Lung (tissue), 12 donors: Measurements from ENCODE around the gene NAV1. TPM values are rescaled to one million over a fixed set of nuclear protein-coding genes. Genes with fewer than 3 reads are reported as not detected.

Experiments
- ATAC-seq: fragments of 200-7000 bp; cut with Tn5 transposase; one replicate; pipeline ENCODE4 v1.9.1; 2020; ENCODE audit warnings: moderate number of reproducible peaks; ENCODE audit not compliant: insufficient read depth, low FRiP score
- DNase-seq, 3 donors: peaks; one replicate each; pipeline ENCODE4 v3.0.0-alpha.2; 2013 to 2017
- H3K27ac ChIP-seq, 2 donors: one replicate each; pipeline ENCODE4 v1.5.1; 2013; ENCODE audit warnings: mild to moderate bottlenecking in 2 of 2, moderate library complexity in 2 of 2, control low read depth in 1 of 2, inconsistent platforms in 1 of 2, low read depth in 1 of 2, low read length in 1 of 2
- H3K27me3 ChIP-seq, 3 donors: one replicate each; pipeline ENCODE4 v1.5.1; 2013; ENCODE audit warnings: low read length in 2 of 3; ENCODE audit not compliant: control insufficient read depth in 3 of 3, insufficient read depth in 3 of 3
- H3K36me3 ChIP-seq, 4 donors: one replicate each; pipeline ENCODE4 v1.5.1; 2013; ENCODE audit warnings: low read length in 4 of 4, mild to moderate bottlenecking in 1 of 4, moderate library complexity in 1 of 4; ENCODE audit not compliant: control insufficient read depth in 4 of 4, insufficient read depth in 4 of 4
- H3K4me1 ChIP-seq, 5 donors: one replicate each; pipeline ENCODE4 v1.5.1; 2013; ENCODE audit warnings: low read length in 5 of 5, mild to moderate bottlenecking in 2 of 5, moderate library complexity in 1 of 5; ENCODE audit not compliant: control insufficient read depth in 5 of 5, insufficient read depth in 5 of 5
- H3K4me3 ChIP-seq: one replicate; pipeline ENCODE4 v1.5.1; 2013; ENCODE audit warnings: mild to moderate bottlenecking, control low read depth, moderate library complexity
- H3K9ac ChIP-seq, 2 donors: one replicate each; pipeline ENCODE4 v1.5.1; 2013; ENCODE audit warnings: low read length in 2 of 2, control low read depth in 1 of 2; ENCODE audit not compliant: insufficient read depth in 1 of 2
- H3K9me3 ChIP-seq, 4 donors: one replicate each; pipeline ENCODE4 v1.5.1; 2013; ENCODE audit warnings: low read length in 3 of 4, mild to moderate bottlenecking in 1 of 4, moderate library complexity in 1 of 4; ENCODE audit not compliant: control insufficient read depth in 4 of 4, insufficient read depth in 3 of 4
- CTCF ChIP-seq: IDR thresholded peaks from 2 replicates; pipeline ENCODE4 v1.5.1; 2012; ENCODE audit warnings: mild to moderate bottlenecking; ENCODE audit errors: control extremely low read depth, extremely low read depth
- WGBS, 2 donors: extraction: QIAGEN DNeasy Blood & Tissue Kit; methylation state at CpG; one replicate each; pipeline ENCODE4 v1.1.7; 2013; 5-methylcytosine and 5-hydroxymethylcytosine counted together
- polyA plus RNA-seq, 2 donors: library from polyadenylated mRNA; stranded (reverse); fragments of 200-250 nt; gene quantifications; one replicate each; pipeline ENCODE4 v1.2.1, GENCODE V29; 2013
- total RNA-seq, 2 donors: library from RNA; depleted of rRNA in 1 of 2; stranded (reverse); fragments of >200 nt in 1 of 2; gene quantifications; one replicate each; pipeline ENCODE4 v1.2.1, GENCODE V29; 2014 to 2021
- donor health status: control.
- donor health status: control.
- donor health status: Bipolar disorder and iron deficiency.
- donor health status: healthy.
- donor health status: DM: yes; HTN: yes; CAD: no.

Gene NAV1
- total and polyA plus RNA-seq, 4 donors = 6.5 to 38.6 (median 17.9) TPM

DNA sequence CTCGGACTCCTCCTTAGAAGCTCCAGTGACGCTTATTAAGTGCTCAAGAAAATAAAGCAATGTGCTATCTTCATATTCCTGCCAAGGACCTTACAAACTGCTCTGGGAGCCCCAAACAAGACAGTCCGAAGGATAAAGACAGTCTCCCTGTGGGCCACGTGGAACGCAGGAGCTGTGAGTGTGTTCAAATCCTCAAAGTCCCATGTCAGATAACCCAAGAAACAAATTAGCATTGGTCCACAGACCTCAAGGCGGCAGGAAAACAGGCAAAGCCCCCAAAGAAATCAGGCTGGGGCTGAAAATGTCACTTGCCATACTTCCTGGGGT lies 3.0 kb upstream of the NAV1 start:
- TF ChIP-seq CTCF = no peak
- Histone ChIP-seq H3K9ac (no peak overlapping the region), H3K4me3 (no peak overlapping the region), H3K27me3 (peaks cover 0 to 17% (median 6%) of the 10 kb centered on the region in 3 donors), H3K27ac (peak overlapping the region in 1 of 2 donors; percentile 54), H3K36me3 (no peaks in the 10 kb centered on the region), H3K4me1 (peaks cover 0 to 52% (median 12%) of the 10 kb centered on the region in 5 donors), H3K9me3 (no peaks in the 10 kb centered on the region)
- ATAC-seq (no peak), DNase-seq (no peak)
- 64 to 66% methylated on average over 6 of the region's 6 CpGs for WGBS, 2 donors

DNA sequence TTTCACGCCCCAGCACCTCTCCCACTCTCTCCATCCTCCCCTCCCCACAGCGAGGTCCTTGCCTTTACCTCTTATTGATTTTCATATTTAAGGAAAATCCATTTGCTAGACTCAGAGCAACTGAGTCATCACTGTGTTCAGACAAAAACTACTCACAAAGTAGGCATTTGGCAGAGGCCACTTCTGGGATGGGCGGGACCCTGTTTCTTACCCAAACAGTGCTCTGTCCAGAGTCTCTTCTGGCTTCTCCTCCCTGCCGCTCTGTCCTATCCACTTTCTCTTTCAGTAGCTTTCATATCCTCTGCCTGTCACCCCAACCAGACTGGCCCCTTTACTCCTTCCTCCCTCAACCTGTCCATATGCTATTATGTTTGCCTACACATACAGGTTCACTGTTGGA lies 2.4 kb upstream of the NAV1 start:
- H3K4me1 ChIP-seq = peaks cover 0 to 50% (median 9%) of the 10 kb centered on the region in 5 donors
- ATAC-seq (no peak), DNase-seq (no peak)
- H3K9me3 ChIP-seq = no peaks in the 10 kb centered on the region
- peaks cover 0 to 17% (median 6%) of the 10 kb centered on the region in 3 donors for H3K27me3 ChIP-seq
- H3K9ac ChIP-seq = no peak overlapping the region
- no peaks in the 10 kb centered on the region for H3K36me3 ChIP-seq
- WGBS, 2 donors = 67 to 82% methylated on average over 4 of the region's 4 CpGs
- H3K4me3 ChIP-seq = no peak overlapping the region
- H3K27ac ChIP-seq = peak overlapping the region in 1 of 2 donors; percentile 54
- TF ChIP-seq CTCF = no peak

- TF ChIP-seq CTCF = no peak
- H3K9ac ChIP-seq = no peak overlapping the region
- 91 to 92% methylated on average over 2 of the region's 2 CpGs for WGBS, 2 donors
- no peak overlapping the region for H3K4me3 ChIP-seq
- H3K9me3 ChIP-seq = no peaks in the 10 kb centered on the region
- H3K36me3 ChIP-seq = no peaks in the 10 kb centered on the region
- no peak overlapping the region for H3K27ac ChIP-seq
- peaks cover 0 to 50% (median 9%) of the 10 kb centered on the region in 5 donors for H3K4me1 ChIP-seq
- DNase-seq = no peak
- peaks cover 0 to 17% (median 6%) of the 10 kb centered on the region in 3 donors for H3K27me3 ChIP-seq
- ATAC-seq = no peak
These were observed 1.9 kb upstream of the NAV1 start for GRCh38 chr1:201537028-201537427.

GRCh38 chr1:201537467-201537866 lies 1.5 kb upstream of the NAV1 start:
- Histone ChIP-seq H3K27me3 (peaks cover 0 to 17% (median 6%) of the 10 kb centered on the region in 3 donors), H3K27ac (no peak overlapping the region), H3K9me3 (no peaks in the 10 kb centered on the region), H3K4me3 (no peak overlapping the region), H3K9ac (no peak overlapping the region), H3K4me1 (peaks cover 0 to 54% (median 14%) of the 10 kb centered on the region in 5 donors), H3K36me3 (no peaks in the 10 kb centered on the region)
- no peak for ATAC-seq
- no peak for TF ChIP-seq CTCF
- no peak for DNase-seq
- 97 to 98% methylated on average over 4 of the region's 4 CpGs for WGBS, 2 donors
